Gastroesophageal sphincter (tissue), 4 donors: ENCODE measurements around the gene OR5K2. TPM values are rescaled to one million over a fixed set of nuclear protein-coding genes. Genes with fewer than 3 reads are reported as not detected.

ENCODE experiments used
- ATAC-seq: fragments of 150-250 bp; one replicate; pipeline ENCODE4 v1.9.1; 2016; ENCODE audit warnings: mild to moderate bottlenecking, moderate library complexity
- H3K27ac ChIP-seq, 4 donors: fragments of 200-600 bp; sonication (generic) in 3 of 4; 1 replicate in 3 of 4; 2 replicates in 1 of 4; pipeline ENCODE4 v1.5.1; 2016 to 2019
- H3K27me3 ChIP-seq: fragments of 200-600 bp; sonication (generic); one replicate; pipeline ENCODE4 v1.5.1; 2019
- H3K36me3 ChIP-seq, 2 donors: fragments of 200-600 bp; sonication (generic); one replicate each; pipeline ENCODE4 v1.5.1; 2019; ENCODE audit warnings: control low read depth in 1 of 2
- H3K4me1 ChIP-seq, 3 donors: fragments of 200-600 bp; sonication (generic); 1 replicate in 2 of 3; 2 replicates in 1 of 3; pipeline ENCODE4 v1.5.1; 2016 to 2019; ENCODE audit warnings: control low read depth in 2 of 3
- H3K4me3 ChIP-seq, 2 donors: fragments of 200-600 bp; sonication (generic); one replicate each; pipeline ENCODE4 v1.5.1; 2019; ENCODE audit warnings: mild to moderate bottlenecking in 1 of 2, moderate library complexity in 1 of 2
- H3K9me3 ChIP-seq, 3 donors: fragments of 200-600 bp; sonication (generic); one replicate each; pipeline ENCODE4 v1.5.1; 2017 to 2019; ENCODE audit warnings: control low read depth in 2 of 3
- EP300 ChIP-seq: sonication (generic); formaldehyde crosslinking; IDR thresholded peaks from one replicate; pipeline ENCODE4 v1.6.1; 2017; ENCODE audit warnings: antibody characterized with exemption, mild to moderate bottlenecking
- POLR2A ChIP-seq, 2 donors: fragments of 450-650 bp; IDR thresholded peaks; one replicate each; pipeline ENCODE4 v1.6.1; 2017; ENCODE audit warnings: antibody characterized with exemption in 2 of 2, mild to moderate bottlenecking in 2 of 2, moderate library complexity in 1 of 2
- POLR2AphosphoS5 ChIP-seq: sonication (generic); formaldehyde crosslinking; IDR thresholded peaks from one replicate; pipeline ENCODE4 v1.6.1; 2017; ENCODE audit warnings: antibody characterized with exemption
- WGBS, 2 donors: methylation state at CpG; one replicate each; pipeline ENCODE4 v1.1.5; 2018; ENCODE audit warnings: low coverage in 1 of 2; 5-methylcytosine and 5-hydroxymethylcytosine counted together
- total RNA-seq, 4 donors: library from RNA; depleted of rRNA; stranded (reverse); fragments of >200 nt; gene quantifications; one replicate each; pipeline ENCODE4 v1.1.0, GENCODE V29; 2016
- TF ChIP-seq, protein P1 (sequence below), 4 experiments: fragments of 200-600 bp in 2 of 4; fragments of 450-650 bp in 2 of 4; sonication (generic) in 1 of 4; IDR thresholded peaks; one replicate each; pipeline ENCODE4 v1.5.1; 2017 to 2019; ENCODE audit warnings: antibody characterized with exemption in 4 of 4, mild to moderate bottlenecking in 2 of 4, moderate library complexity in 2 of 4

The OR5K2 gene
- total RNA-seq, 4 donors from 2014 or later = not detected

DNA sequence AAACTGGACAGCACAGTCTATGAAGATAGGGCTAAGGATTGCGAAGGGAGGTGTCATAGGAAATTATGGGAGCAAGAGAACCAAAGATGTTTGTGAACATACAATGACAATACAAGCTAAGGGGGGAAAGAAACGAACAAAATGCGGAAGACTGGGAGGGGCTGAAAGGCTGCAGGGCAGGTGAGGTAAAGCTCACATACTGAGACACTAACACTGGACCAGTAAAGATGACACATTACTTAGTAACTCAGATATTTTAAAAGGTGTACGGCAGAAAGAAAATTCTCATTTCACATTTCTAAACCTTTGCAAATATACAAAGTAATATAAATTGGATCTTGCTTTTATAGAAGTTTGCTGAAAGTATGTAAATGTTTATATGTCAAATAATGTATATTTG lies 15.1 kb downstream of the OR5K2 start:
- no peaks in the 10 kb centered on the region for H3K4me1 ChIP-seq
- peaks cover 0 to 77% of the 10 kb centered on the region in 2 donors for H3K36me3 ChIP-seq
- ATAC-seq = no peak
- H3K27me3 ChIP-seq = no peaks in the 10 kb centered on the region
- 86 to 93% methylated on average over 4 of the region's 4 CpGs for WGBS, 2 donors
- no peak overlapping the region for H3K27ac ChIP-seq
- no peak overlapping the region for H3K4me3 ChIP-seq
- no peaks in the 10 kb centered on the region for H3K9me3 ChIP-seq
- TF ChIP-seq, protein P1, sequence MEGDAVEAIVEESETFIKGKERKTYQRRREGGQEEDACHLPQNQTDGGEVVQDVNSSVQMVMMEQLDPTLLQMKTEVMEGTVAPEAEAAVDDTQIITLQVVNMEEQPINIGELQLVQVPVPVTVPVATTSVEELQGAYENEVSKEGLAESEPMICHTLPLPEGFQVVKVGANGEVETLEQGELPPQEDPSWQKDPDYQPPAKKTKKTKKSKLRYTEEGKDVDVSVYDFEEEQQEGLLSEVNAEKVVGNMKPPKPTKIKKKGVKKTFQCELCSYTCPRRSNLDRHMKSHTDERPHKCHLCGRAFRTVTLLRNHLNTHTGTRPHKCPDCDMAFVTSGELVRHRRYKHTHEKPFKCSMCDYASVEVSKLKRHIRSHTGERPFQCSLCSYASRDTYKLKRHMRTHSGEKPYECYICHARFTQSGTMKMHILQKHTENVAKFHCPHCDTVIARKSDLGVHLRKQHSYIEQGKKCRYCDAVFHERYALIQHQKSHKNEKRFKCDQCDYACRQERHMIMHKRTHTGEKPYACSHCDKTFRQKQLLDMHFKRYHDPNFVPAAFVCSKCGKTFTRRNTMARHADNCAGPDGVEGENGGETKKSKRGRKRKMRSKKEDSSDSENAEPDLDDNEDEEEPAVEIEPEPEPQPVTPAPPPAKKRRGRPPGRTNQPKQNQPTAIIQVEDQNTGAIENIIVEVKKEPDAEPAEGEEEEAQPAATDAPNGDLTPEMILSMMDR (IDR thresholded peaks at IDR 0.05) = no peak
- TF ChIP-seq POLR2AphosphoS5 (no peak), EP300 (no peak), POLR2A (IDR thresholded peaks at IDR 0.05) (no peak)

DNA sequence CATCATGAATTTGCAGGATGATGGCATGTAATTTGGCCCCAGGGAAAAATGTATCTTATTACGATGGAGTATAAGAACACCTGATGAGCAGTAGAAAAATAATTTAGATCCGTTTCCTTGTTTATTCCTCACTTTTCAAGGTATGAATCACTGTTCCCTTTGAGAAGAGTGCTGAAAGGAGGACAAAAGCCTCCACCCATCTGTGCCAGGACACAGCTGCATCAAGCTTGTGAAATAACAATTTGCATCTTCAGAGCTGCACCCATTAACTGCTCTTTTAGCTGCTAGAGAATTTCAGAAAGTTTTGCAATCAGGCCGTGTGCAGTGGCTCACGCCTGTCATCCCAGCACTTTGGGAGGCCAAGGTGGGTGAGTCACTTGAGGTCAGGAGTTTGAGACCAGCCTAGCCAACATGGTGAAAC lies 15.6 kb downstream of the OR5K2 start:
- ATAC-seq = peak; percentile 91
- H3K27ac ChIP-seq = no peak overlapping the region
- no peak overlapping the region for H3K4me3 ChIP-seq
- H3K9me3 ChIP-seq = no peaks in the 10 kb centered on the region
- peaks cover 0 to 81% of the 10 kb centered on the region in 2 donors for H3K36me3 ChIP-seq
- WGBS, 2 donors = 74 to 82% methylated on average over 4 of the region's 4 CpGs
- no peaks in the 10 kb centered on the region for H3K4me1 ChIP-seq
- H3K27me3 ChIP-seq = no peaks in the 10 kb centered on the region
- TF ChIP-seq EP300 (no peak), POLR2AphosphoS5 (peak; percentile 60)

DNA sequence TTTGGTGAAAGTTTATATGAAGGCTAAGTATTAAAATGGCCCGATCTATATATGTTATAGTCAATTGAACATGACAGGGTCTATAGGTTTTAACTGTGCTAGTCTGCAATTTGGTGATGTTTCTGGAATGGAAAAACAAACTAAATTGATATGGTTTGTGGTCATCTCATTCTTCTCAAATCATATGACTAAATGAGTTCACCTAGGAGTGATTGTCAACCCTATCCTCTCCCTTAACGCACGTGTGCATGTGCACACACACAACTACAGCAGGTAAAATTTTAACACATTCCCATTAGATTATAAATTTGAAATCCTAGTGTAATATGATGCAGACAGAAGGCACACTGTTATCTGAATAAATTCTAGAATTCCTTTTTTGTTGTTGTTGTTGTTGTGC lies 16.3 kb downstream of the OR5K2 start:
- TF ChIP-seq POLR2A (IDR thresholded peaks at IDR 0.05) (no peak), EP300 (no peak), POLR2AphosphoS5 (no peak)
- TF ChIP-seq, protein P1 (IDR thresholded peaks at IDR 0.05) = no peak
- Histone ChIP-seq H3K4me1 (peaks cover 0 to 4% (median 0%) of the 10 kb centered on the region in 3 donors), H3K9me3 (no peaks in the 10 kb centered on the region), H3K4me3 (no peak overlapping the region), H3K27me3 (no peaks in the 10 kb centered on the region), H3K36me3 (peaks cover 0 to 88% of the 10 kb centered on the region in 2 donors), H3K27ac (no peak overlapping the region)
- WGBS, 2 donors = 98 to 100% methylated on average over 3 of the region's 3 CpGs
- ATAC-seq = no peak

DNA sequence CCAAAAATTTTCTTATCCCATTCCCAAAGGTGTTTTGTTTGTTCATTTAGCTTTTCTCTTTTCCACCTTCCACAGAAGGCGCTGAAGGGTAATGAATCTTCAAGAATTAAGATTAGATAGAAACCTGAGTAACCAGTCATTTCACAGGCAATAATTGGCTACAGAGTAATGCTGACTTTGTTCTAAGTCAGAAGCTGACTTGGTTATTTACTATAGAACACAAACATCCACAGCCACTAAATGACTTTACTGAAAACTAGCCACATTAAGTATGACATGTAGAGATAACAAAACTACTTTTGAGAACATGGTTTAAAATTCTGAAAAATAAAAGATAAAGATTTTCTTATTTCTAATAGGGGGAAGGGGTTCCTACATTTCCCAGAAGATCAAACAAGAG lies 17.5 kb downstream of the OR5K2 start:
- peaks cover 1 to 87% of the 10 kb centered on the region in 2 donors for H3K36me3 ChIP-seq
- H3K27me3 ChIP-seq = no peaks in the 10 kb centered on the region
- WGBS, 2 donors = 81 to 92% methylated on average over 1 of the region's 1 CpG
- peaks cover 0 to 14% (median 0%) of the 10 kb centered on the region in 3 donors for H3K4me1 ChIP-seq
- no peaks in the 10 kb centered on the region for H3K9me3 ChIP-seq
- no peak for ATAC-seq
- no peak overlapping the region for H3K27ac ChIP-seq
- no peak overlapping the region for H3K4me3 ChIP-seq
- no peak for TF ChIP-seq POLR2AphosphoS5
- TF ChIP-seq, protein P1 (IDR thresholded peaks at IDR 0.05) = no peak
- no peak for TF ChIP-seq EP300
- no peak for TF ChIP-seq POLR2A (IDR thresholded peaks at IDR 0.05)

DNA sequence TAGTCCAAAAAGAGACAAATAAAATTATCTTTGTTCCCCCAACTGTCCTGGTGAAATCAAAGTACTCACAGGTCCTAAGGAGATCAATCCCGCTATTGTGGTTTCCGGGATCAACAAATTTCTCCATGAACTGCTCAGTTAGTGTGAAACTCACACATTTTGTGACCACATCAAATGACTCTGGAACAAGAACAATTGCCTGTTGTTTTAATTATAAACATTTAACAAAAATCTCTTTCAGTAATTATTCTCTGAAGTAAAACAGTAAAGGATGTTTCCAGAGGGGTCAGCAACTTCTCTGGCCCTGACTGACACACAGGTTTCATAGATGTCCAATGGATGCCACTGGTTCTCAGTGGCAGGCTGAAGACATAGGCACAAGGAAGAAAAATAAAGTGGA lies 21.3 kb downstream of the OR5K2 start:
- Histone ChIP-seq H3K27ac (no peak overlapping the region), H3K9me3 (no peaks in the 10 kb centered on the region), H3K4me3 (no peak overlapping the region), H3K4me1 (peaks cover 0 to 34% (median 6%) of the 10 kb centered on the region in 3 donors), H3K36me3 (peaks cover 3 to 60% of the 10 kb centered on the region in 2 donors), H3K27me3 (no peaks in the 10 kb centered on the region)
- 90 to 94% methylated on average over 2 of the region's 2 CpGs for WGBS, 2 donors
- no peak for ATAC-seq
- TF ChIP-seq, protein P1 (IDR thresholded peaks at IDR 0.05) = no peak
- TF ChIP-seq POLR2AphosphoS5 (no peak), EP300 (no peak), POLR2A (IDR thresholded peaks at IDR 0.05) (no peak)
